Keratinocyte (primary cell): Measurements from ENCODE around the gene SLC25A1. TPM values are rescaled to one million over a fixed set of nuclear protein-coding genes. Genes with fewer than 3 reads are reported as not detected.

Experiments used
- DNase-seq: peaks from one replicate; pipeline ENCODE4 v3.0.0-alpha.2; 2011; ENCODE audit warnings: low read depth, missing footprints, low spot score
- FAIRE-seq: peaks from 2 replicates; lab custom pipeline; 2011; peaks lifted over from hg19 to GRCh38; lab: Jason Lieb, UNC
- H2AFZ ChIP-seq: 2 replicates; pipeline ENCODE4 v1.6.0; 2012; ENCODE audit warnings: low read length, control low read depth, inconsistent platforms; ENCODE audit not compliant: control insufficient read depth
- H3K27ac ChIP-seq: 2 replicates; pipeline ENCODE4 v1.5.1; 2011; ENCODE audit warnings: low read length; ENCODE audit not compliant: control insufficient read depth, insufficient read depth
- H3K27me3 ChIP-seq: 3 replicates; pipeline ENCODE4 v1.6.0; 2011; ENCODE audit warnings: low read length; ENCODE audit not compliant: control insufficient read depth, insufficient read depth; ENCODE audit errors: extremely low read depth
- H3K36me3 ChIP-seq, 2 experiments: 2 replicates in 1 of 2; 3 replicates in 1 of 2; pipeline ENCODE4 v1.5.1; 2011; ENCODE audit warnings: low read length in 2 of 2, mild to moderate bottlenecking in 1 of 2; ENCODE audit not compliant: control insufficient read depth in 2 of 2, insufficient read depth in 2 of 2; ENCODE audit errors: extremely low read depth in 1 of 2
- H3K4me1 ChIP-seq: 3 replicates; pipeline ENCODE4 v1.5.1; 2011; ENCODE audit warnings: low read length; ENCODE audit not compliant: control insufficient read depth, insufficient read depth; ENCODE audit errors: extremely low read depth
- H3K4me2 ChIP-seq: 3 replicates; pipeline ENCODE4 v1.6.0; 2011; ENCODE audit warnings: low read depth, low read length; ENCODE audit not compliant: control insufficient read depth, insufficient read depth; ENCODE audit errors: extremely low read depth
- H3K4me3 ChIP-seq, 3 experiments: fragments of 200-600 bp in 1 of 3; sonication (generic) in 1 of 3; 2 replicates in 2 of 3; 3 replicates in 1 of 3; pipeline ENCODE4 v1.5.1; 2011 to 2016; ENCODE audit warnings: low read length in 3 of 3, mild to moderate bottlenecking in 3 of 3, control low read depth in 2 of 3, inconsistent platforms in 1 of 3, low read depth in 1 of 3, mixed read lengths in 1 of 3, mixed run types in 1 of 3, moderate library complexity in 1 of 3; ENCODE audit not compliant: control insufficient read depth in 2 of 3, insufficient read depth in 2 of 3; ENCODE audit errors: extremely low read depth in 1 of 3
- H3K79me2 ChIP-seq: 2 replicates; pipeline ENCODE4 v1.6.0; 2012; ENCODE audit warnings: low read length; ENCODE audit not compliant: control insufficient read depth, insufficient read depth
- H3K9ac ChIP-seq: 3 replicates; pipeline ENCODE4 v1.6.0; 2011; ENCODE audit warnings: low read length; ENCODE audit not compliant: control insufficient read depth, insufficient read depth; ENCODE audit errors: extremely low read depth
- H3K9me1 ChIP-seq: 3 replicates; pipeline ENCODE4 v1.6.0; 2011; ENCODE audit warnings: low read length; ENCODE audit not compliant: control insufficient read depth, insufficient read depth; ENCODE audit errors: extremely low read depth
- H3K9me3 ChIP-seq: 2 replicates; pipeline ENCODE4 v1.5.1; 2012; ENCODE audit warnings: low read depth, low read length; ENCODE audit not compliant: control insufficient read depth
- H4K20me1 ChIP-seq: 3 replicates; pipeline ENCODE4 v1.6.0; 2011; ENCODE audit warnings: low read length; ENCODE audit not compliant: control insufficient read depth, insufficient read depth; ENCODE audit errors: extremely low read depth
- EZH2 ChIP-seq: IDR thresholded peaks from one replicate; pipeline ENCODE4 v1.6.1; 2012; ENCODE audit warnings: inconsistent platforms, mild to moderate bottlenecking, low read length, moderate library complexity
- dilution Hi-C: fragments of 300-500 bp; cut with MboI; formaldehyde crosslinking; loops from one replicate; pipeline ENCODE4 v1.7.0; 2020; ENCODE audit warnings: low sequenced_read_pairs; ENCODE audit not compliant: extremely low pct_ligation_motif_present
- polyA plus RNA-seq, 5 experiments: library from polyadenylated mRNA; depleted of rRNA in 3 of 5; stranded (reverse) in 3 of 5; stranded (forward) in 1 of 5; unstranded in 1 of 5; fragments of >200 nt; gene quantifications; 1 replicate in 1 of 5; 2 replicates in 3 of 5; 3 replicates in 1 of 5; pipeline versions ENCODE4 v1.2.1 to v1.2.3, GENCODE V29; 2011 to 2012; ENCODE audit warnings: missing spikeins in 2 of 5, low read depth in 1 of 5, low replicate concordance in 1 of 5
- TF ChIP-seq, protein P1 (sequence below), 3 experiments: IDR thresholded peaks in 1 of 3; conservative IDR thresholded peaks in 1 of 3; optimal IDR thresholded peaks in 1 of 3; 2 replicates in 2 of 3; 3 replicates in 1 of 3; pipeline versions ENCODE3 to v1.5.1; 2011; ENCODE audit warnings: low read length in 3 of 3, mild to moderate bottlenecking in 3 of 3, moderate library complexity in 2 of 3, control low read depth in 1 of 3, inconsistent platforms in 1 of 3; ENCODE audit not compliant: insufficient read depth in 2 of 3; ENCODE audit errors: extremely low read depth in 1 of 3

The SLC25A1 gene
- polyA plus RNA-seq, 1 donor (not counting 4 experiments of a cell fraction or from before 2014, with no cell fraction given), result 27.7 TPM

DNA sequence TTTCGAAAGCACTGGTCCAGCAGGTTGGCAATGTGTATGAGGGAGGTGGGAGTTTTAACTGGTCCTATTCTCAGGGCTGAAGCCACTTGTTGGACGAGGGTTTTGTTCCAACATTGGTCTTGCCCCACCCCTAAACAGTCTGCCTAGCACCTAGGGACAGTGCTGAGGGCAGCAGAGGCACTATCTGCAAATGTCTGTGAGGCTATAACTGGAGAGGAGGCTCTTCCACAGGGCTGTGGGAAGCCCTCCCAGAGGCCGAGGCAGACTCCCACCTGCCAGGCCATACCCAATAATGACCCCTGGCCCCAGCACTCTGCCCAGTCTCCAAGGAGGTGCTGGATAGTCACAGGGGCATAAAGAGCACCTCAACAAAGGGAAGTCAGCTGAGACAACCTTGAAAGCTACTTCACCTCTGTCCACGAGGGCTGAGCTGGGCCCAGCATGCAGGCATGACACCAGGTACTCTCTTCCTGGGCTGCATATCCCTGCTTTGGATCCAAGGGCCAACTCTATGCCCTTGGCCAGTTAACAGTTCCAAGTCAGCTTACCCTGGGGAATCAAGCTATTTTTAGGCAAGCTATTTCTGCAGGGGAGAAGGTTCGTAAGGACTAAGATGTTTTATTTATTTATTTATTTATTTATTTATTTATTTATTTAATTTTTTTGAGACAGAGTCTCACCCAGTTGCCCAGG, 40.2 kb upstream of the SLC25A1 start:
- H3K4me3 ChIP-seq, result no peak overlapping the region
- H3K9ac ChIP-seq, result no peak overlapping the region
- no peaks in the 10 kb centered on the region for H3K4me1 ChIP-seq
- TF ChIP-seq, protein P1, sequence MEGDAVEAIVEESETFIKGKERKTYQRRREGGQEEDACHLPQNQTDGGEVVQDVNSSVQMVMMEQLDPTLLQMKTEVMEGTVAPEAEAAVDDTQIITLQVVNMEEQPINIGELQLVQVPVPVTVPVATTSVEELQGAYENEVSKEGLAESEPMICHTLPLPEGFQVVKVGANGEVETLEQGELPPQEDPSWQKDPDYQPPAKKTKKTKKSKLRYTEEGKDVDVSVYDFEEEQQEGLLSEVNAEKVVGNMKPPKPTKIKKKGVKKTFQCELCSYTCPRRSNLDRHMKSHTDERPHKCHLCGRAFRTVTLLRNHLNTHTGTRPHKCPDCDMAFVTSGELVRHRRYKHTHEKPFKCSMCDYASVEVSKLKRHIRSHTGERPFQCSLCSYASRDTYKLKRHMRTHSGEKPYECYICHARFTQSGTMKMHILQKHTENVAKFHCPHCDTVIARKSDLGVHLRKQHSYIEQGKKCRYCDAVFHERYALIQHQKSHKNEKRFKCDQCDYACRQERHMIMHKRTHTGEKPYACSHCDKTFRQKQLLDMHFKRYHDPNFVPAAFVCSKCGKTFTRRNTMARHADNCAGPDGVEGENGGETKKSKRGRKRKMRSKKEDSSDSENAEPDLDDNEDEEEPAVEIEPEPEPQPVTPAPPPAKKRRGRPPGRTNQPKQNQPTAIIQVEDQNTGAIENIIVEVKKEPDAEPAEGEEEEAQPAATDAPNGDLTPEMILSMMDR (optimal IDR thresholded peaks at IDR 0.05 in 1 of 3, IDR thresholded peaks at IDR 0.05 in 1 of 3, conservative IDR thresholded peaks at IDR 0.05 in 1 of 3; ENCODE audit: extremely low read depth in 1 of 3, insufficient read depth in 2 of 3, low read length in 3 of 3), result no peak
- no peak for TF ChIP-seq EZH2
- peaks cover 20 to 46% of the 10 kb centered on the region in 2 experiments for H3K36me3 ChIP-seq
- H3K27ac ChIP-seq, result no peak overlapping the region
- H3K79me2 ChIP-seq, result no peaks in the 10 kb centered on the region
- H3K9me1 ChIP-seq, result no peaks in the 10 kb centered on the region
- H4K20me1 ChIP-seq, result no peaks in the 10 kb centered on the region
- H3K4me2 ChIP-seq, result no peak overlapping the region
- DNase-seq, result no peak
- FAIRE-seq, result no peak
- dilution Hi-C loops, result no loop called here
- H3K9me3 ChIP-seq, result no peaks in the 10 kb centered on the region
- H2AFZ ChIP-seq, result no peak overlapping the region
- no peaks in the 10 kb centered on the region for H3K27me3 ChIP-seq

DNA sequence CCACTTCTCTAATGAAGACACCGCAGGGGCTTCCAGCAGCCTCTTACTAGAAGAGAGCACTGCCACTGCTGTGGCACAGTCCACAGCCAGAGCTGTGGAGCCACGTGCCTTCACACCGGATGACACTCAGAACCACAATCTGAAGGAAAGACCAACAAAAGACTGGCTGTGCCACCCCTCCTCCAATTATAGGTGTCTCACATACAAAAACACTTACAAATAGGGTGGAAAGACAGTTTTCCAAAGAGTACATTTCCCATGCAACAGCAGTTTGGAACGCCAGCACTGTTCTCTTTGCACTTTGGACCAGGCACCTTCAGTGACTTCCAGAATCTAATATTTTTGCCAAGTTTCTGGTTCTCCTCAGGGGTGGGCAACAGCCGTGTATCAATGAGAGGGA, 38.0 kb upstream of the SLC25A1 start:
- dilution Hi-C loops, result no loop called here

More for the DNA sequence above, 38.0 kb upstream of the SLC25A1 start:
- H3K36me3 ChIP-seq, result peaks cover 18 to 35% of the 10 kb centered on the region in 2 experiments
- H3K9ac ChIP-seq, result no peak overlapping the region
- no peaks in the 10 kb centered on the region for H3K4me1 ChIP-seq
- H2AFZ ChIP-seq, result no peak overlapping the region
- no peaks in the 10 kb centered on the region for H3K9me1 ChIP-seq
- H4K20me1 ChIP-seq, result no peaks in the 10 kb centered on the region
- no peak for TF ChIP-seq EZH2
- TF ChIP-seq, protein P1 (optimal IDR thresholded peaks at IDR 0.05 in 1 of 3, IDR thresholded peaks at IDR 0.05 in 1 of 3, conservative IDR thresholded peaks at IDR 0.05 in 1 of 3; ENCODE audit: extremely low read depth in 1 of 3, insufficient read depth in 2 of 3, low read length in 3 of 3), result no peak
- FAIRE-seq (no peak), DNase-seq (no peak)
- no peaks in the 10 kb centered on the region for H3K79me2 ChIP-seq
- no peak overlapping the region for H3K27ac ChIP-seq
- H3K4me3 ChIP-seq, result no peak overlapping the region
- no peaks in the 10 kb centered on the region for H3K9me3 ChIP-seq
- H3K4me2 ChIP-seq, result no peak overlapping the region
- no peaks in the 10 kb centered on the region for H3K27me3 ChIP-seq
